ENCODE measurements around the gene ZACN. TPM values are rescaled to one million over a fixed set of nuclear protein-coding genes. Genes with fewer than 3 reads are reported as not detected.

Gene ZACN
- total RNA-seq, 1 donor from 2014 or later = not detected

DNA sequence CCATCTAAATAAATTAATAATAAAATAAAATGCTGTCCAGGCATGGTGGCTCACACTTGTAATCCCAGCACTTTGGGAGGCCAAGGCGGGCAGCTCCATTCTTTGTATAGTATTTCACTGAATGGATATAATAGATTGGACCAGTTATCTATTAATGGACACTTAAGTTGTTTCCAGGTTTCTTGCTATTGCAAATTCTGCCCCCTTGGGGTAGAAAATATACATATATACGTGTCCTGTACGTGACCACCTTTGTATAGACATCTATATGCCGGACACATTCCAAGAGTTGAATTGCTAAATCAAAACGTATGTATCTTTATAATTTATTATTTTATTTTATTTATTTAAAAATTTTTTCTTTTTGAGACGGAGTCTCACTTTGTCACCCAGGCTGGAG is 28.5 kb downstream of the ZACN start:
- DNase-seq (peak; percentile 12), ATAC-seq (no peak)
- TF ChIP-seq, protein P1, sequence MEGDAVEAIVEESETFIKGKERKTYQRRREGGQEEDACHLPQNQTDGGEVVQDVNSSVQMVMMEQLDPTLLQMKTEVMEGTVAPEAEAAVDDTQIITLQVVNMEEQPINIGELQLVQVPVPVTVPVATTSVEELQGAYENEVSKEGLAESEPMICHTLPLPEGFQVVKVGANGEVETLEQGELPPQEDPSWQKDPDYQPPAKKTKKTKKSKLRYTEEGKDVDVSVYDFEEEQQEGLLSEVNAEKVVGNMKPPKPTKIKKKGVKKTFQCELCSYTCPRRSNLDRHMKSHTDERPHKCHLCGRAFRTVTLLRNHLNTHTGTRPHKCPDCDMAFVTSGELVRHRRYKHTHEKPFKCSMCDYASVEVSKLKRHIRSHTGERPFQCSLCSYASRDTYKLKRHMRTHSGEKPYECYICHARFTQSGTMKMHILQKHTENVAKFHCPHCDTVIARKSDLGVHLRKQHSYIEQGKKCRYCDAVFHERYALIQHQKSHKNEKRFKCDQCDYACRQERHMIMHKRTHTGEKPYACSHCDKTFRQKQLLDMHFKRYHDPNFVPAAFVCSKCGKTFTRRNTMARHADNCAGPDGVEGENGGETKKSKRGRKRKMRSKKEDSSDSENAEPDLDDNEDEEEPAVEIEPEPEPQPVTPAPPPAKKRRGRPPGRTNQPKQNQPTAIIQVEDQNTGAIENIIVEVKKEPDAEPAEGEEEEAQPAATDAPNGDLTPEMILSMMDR (IDR thresholded peaks at IDR 0.05) = no peak
- Histone ChIP-seq H3K4me3 (no peak overlapping the region), H3K36me3 (no peaks in the 10 kb centered on the region), H3K27ac (no peak overlapping the region), H3K9me3 (no peaks in the 10 kb centered on the region), H3K4me1 (peaks cover 10% of the 10 kb centered on the region), H3K27me3 (ENCODE audit: low read depth) (no peaks in the 10 kb centered on the region)
- intact Hi-C loops (cut with DNase I) = no loop called here

DNA sequence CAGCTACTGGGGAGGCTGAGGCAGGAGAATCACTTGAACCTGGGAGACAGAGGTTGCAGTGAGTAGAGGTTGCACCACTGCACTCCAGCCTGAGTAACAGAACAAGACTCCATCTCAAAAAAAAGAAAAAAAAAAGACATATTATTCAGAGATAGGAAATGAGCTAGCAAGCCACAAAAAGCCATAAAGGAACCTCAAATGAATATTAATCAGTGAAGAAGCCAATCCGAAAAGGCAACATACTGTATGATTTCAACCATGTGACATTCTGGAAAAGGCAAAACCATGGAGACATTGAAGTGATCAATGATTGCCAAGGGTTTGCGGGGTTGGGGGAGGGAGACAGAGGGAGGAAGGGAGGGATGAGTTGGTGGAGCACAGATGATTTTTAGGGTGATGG is 33.0 kb downstream of the ZACN start:
- DNase-seq (no peak), ATAC-seq (no peak)
- Histone ChIP-seq H3K27ac (no peak overlapping the region), H3K4me1 (no peaks in the 10 kb centered on the region), H3K4me3 (no peak overlapping the region), H3K36me3 (no peaks in the 10 kb centered on the region), H3K27me3 (ENCODE audit: low read depth) (no peaks in the 10 kb centered on the region), H3K9me3 (no peaks in the 10 kb centered on the region)
- TF ChIP-seq, protein P1 (IDR thresholded peaks at IDR 0.05) = no peak
- intact Hi-C loops (cut with DNase I) = no loop called here

DNA sequence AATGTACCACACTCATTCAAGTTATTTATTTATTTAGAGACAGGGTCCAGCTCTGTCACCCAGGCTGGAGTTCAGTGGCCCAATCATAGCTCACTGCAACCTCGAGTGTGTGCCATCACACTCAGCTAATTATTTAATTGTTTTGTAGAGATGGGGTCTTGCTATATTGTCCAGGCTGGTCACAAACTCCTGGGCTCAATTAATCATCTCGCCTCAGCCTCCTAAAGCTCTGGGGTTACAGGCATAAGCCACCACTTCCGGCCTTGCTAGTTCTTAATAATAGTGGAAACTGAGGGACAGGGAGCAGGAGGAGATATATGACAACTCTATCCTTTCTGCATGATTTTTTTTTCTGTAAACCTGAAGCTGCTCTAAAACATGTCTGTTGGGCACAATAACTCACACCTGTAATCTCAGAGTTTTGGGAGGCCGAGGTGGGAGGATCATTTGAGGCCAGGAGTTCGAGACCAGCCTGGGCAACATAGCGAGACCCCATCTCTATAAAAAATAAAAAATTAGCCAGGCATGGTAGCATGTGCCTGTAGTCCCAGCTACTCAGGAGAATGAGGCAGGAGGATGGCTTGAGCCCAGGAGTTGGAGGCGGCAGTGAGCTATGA is 36.3 kb downstream of the ZACN start:
- no peaks in the 10 kb centered on the region for H3K27me3 ChIP-seq (ENCODE audit: low read depth)
- intact Hi-C loops (cut with DNase I) = no loop called here
- H3K4me1 ChIP-seq = no peaks in the 10 kb centered on the region
- ATAC-seq = no peak
- H3K9me3 ChIP-seq = no peaks in the 10 kb centered on the region
- H3K27ac ChIP-seq = no peak overlapping the region
- no peak overlapping the region for H3K4me3 ChIP-seq
- DNase-seq = no peak
- TF ChIP-seq, protein P1 (IDR thresholded peaks at IDR 0.05) = no peak
- no peaks in the 10 kb centered on the region for H3K36me3 ChIP-seq

DNA sequence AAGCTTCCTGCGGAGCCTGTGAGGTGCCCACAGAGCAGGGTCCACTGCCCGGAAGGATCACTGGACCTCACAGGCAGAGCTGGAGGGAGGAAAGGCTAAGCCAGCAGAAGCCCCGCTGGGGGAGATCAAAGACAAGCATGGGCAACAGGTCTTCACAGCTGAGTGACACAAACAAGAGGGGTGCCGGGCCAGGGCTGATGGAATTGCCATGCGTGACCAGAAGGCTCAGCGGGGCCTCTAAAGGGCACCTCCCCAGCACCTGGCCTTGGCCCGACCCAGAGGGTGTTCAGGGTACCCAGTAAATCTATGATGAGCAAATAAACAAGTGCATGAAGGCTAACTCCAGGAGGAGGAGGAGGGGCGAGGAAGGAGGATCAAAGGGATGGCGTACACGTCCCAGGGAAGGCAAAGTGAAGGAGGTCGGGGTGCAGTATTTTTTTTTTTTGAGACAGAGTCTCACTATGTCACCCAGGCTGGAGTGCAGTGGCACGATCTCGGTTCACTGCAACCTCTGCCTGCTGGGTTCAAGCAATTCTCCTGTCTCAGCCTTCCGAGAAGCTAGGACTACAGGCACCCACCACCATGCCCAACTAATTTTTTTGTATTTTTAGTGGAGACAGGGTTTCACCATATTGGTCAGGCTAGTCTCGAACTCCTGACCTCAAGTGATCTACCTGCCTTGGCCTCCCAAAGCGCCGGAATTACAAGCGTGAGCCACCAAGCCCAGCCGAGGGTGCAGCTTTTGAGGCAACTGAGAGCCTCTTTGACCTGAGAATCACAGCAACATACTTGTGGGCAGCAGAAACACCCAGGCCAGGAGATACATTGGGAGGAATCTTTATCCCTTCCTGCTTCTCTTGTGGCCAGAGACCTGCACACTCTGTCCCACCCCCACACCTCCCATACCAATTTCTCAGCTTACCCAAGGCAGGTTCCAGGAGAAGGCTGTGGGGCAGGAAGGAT is 40.7 kb downstream of the ZACN start:
- DNase-seq = peak; percentile 32
- no peak for ATAC-seq
- TF ChIP-seq, protein P1 (IDR thresholded peaks at IDR 0.05) = no peak
- Histone ChIP-seq H3K9me3 (no peaks in the 10 kb centered on the region), H3K27ac (no peak overlapping the region), H3K4me1 (peaks cover 8% of the 10 kb centered on the region), H3K27me3 (ENCODE audit: low read depth) (no peaks in the 10 kb centered on the region), H3K36me3 (no peaks in the 10 kb centered on the region), H3K4me3 (no peak overlapping the region)
- intact Hi-C loops (cut with DNase I) = loop anchor here (5.0 kb wide), 1 partner anchor 63 kb away; no protein-coding TSS in a partner anchor

DNA sequence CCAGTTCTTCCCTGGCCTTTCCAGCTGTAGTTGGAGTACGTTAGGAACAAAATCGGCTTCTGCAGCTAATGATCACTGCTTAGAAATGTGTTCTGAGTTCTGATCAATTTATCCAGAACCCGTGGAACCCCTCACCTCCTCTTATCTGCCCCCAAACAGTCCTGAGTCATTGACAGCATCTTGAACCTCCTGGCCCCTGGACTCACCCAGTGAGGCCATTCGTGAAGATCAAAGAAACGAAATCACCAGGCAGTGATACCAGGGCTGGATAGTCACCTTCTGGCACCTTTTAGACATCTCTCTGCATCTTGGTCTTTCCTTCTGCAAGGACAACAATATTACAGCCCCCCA is 41.7 kb downstream of the ZACN start:
- Histone ChIP-seq H3K27ac (no peak overlapping the region), H3K36me3 (no peaks in the 10 kb centered on the region), H3K4me1 (peaks cover 8% of the 10 kb centered on the region), H3K4me3 (no peak overlapping the region), H3K9me3 (no peaks in the 10 kb centered on the region), H3K27me3 (ENCODE audit: low read depth) (no peaks in the 10 kb centered on the region)
- TF ChIP-seq, protein P1 (IDR thresholded peaks at IDR 0.05) = no peak
- ATAC-seq (no peak), DNase-seq (no peak)
- intact Hi-C loops (cut with DNase I) = loop anchor here (5.0 kb wide), 1 partner anchor 62 kb away; no protein-coding TSS in a partner anchor

Data from lower lobe of right lung (tissue), 2 donors.